Measurements from ENCODE around the gene RDH14.

RDH14 gene

DNA sequence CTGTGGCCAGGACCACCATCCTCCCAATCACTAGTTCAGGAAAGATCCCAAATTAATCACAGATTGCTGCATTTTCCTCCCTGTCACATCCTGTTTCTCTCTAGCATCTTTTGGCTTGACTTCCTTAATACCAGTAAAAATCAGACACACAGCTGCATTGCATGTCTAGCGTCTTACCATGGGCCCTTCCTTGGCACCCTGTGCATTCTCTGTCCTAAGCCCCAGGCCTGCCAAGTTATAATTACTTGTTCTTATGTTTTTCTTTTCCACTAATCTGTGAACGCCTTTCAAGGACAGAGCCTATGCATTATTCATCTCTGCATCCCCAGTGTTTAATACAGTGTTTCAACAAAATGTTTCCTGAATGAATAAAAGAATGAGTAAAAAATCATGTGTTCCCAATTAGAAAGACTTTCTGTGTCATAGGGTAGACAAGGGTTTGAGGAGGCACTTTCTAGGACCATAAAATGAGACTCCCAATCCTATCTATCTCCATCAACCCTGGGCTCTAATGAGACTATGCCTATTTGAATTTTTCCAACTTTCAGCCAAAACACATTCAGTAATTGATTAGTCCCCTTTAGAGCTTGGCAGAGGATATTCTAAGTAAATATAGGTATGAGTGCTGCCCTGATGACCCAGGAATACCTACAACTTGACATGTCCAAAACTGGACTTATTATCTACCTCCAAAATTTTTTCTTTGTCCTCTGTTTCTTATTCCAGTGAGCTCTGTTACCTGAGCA, 39.2 kb upstream of the RDH14 start:
- TF ChIP-seq, protein P1, sequence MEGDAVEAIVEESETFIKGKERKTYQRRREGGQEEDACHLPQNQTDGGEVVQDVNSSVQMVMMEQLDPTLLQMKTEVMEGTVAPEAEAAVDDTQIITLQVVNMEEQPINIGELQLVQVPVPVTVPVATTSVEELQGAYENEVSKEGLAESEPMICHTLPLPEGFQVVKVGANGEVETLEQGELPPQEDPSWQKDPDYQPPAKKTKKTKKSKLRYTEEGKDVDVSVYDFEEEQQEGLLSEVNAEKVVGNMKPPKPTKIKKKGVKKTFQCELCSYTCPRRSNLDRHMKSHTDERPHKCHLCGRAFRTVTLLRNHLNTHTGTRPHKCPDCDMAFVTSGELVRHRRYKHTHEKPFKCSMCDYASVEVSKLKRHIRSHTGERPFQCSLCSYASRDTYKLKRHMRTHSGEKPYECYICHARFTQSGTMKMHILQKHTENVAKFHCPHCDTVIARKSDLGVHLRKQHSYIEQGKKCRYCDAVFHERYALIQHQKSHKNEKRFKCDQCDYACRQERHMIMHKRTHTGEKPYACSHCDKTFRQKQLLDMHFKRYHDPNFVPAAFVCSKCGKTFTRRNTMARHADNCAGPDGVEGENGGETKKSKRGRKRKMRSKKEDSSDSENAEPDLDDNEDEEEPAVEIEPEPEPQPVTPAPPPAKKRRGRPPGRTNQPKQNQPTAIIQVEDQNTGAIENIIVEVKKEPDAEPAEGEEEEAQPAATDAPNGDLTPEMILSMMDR (IDR thresholded peaks at IDR 0.05; ENCODE audit: low read depth, low read length) = no peak
- peak; percentile 92 for DNase-seq (ENCODE audit: extremely low read depth, low read depth)

GRCh38 chr2:18598848-18599484, 38.5 kb upstream of the RDH14 start:
- no peak for DNase-seq (ENCODE audit: extremely low read depth, low read depth)
- TF ChIP-seq, protein P1 (IDR thresholded peaks at IDR 0.05; ENCODE audit: low read depth, low read length) = no peak

DNA sequence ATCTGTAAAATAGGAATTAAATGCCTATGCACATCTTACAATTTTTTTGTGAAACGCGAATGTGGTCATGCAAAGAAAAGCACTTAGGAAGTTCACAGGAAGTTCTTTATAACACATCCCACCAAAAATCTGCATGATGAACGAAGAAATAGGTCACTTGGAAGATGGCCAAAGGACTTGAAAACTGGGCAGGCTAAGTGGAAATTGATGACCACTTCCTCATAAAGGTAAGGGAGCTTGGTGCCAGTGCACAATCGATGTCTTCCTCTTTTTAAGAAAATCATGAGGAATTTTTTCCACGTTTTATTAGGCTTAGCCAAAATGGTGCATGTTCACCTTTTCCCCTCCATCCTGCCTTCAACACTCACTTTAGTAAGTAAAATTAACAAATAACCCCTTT, 37.2 kb upstream of the RDH14 start:
- TF ChIP-seq, protein P1 (IDR thresholded peaks at IDR 0.05; ENCODE audit: low read depth, low read length) = no peak
- DNase-seq (ENCODE audit: extremely low read depth, low read depth) = no peak

- TF ChIP-seq, protein P1 (IDR thresholded peaks at IDR 0.05; ENCODE audit: low read depth, low read length) = no peak
- DNase-seq (ENCODE audit: extremely low read depth, low read depth) = no peak
Observed at GRCh38 chr2:18596993-18597392, 36.5 kb upstream of the RDH14 start.

DNA sequence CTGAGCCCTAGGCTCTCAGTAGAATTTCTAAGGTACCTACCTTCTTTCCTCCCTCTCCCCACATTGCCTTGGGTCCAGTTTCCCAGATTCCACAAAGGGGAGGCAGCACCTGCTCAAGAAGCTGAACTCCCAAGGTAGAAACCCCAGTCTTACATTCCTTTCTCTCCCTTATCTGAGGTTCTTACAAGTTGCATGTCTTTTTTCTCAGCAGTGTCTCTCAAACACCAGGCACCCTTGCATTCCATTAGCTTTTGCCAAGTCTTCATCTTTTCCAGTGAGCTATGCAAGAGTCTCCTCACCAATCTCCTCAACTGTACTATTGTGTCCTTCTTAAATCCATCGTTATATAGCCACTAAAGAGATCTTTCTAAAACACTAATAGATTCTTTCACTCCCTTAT, 33.0 kb upstream of the RDH14 start:
- no peak for DNase-seq (ENCODE audit: extremely low read depth, low read depth)
- TF ChIP-seq, protein P1 (IDR thresholded peaks at IDR 0.05; ENCODE audit: low read depth, low read length) = no peak

- TF ChIP-seq, protein P1 (IDR thresholded peaks at IDR 0.05; ENCODE audit: low read depth, low read length) = no peak
- DNase-seq (ENCODE audit: extremely low read depth, low read depth) = no peak
Observed at GRCh38 chr2:18592372-18592771, 31.9 kb upstream of the RDH14 start.

DNA sequence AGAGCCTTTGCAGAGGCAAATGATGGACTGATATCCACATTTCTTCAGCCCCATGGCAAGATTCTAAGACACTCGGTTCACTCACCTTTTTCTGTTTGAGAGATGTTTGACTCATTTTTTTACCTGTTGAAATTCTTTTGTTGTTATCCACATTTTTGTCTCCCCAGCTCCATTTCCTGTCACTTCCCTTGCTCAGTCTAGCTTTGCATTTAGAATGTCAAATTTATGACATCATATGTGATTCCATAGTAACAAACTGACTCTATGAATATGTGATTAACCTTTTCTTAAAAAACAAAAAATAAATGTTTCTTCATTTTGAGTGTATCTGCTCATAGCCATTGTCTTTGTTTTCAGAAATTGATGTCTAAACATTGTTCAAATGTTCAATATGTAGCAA, 28.9 kb upstream of the RDH14 start, which contains the start of gene NT5C1B:
TSS of gene NT5C1B (minus strand) at position 216 of the 400 bp plus-strand sequence. CDS start at position 115, 101 bp downstream.
- DNase-seq (ENCODE audit: extremely low read depth, low read depth) = no peak
- TF ChIP-seq, protein P1 (IDR thresholded peaks at IDR 0.05; ENCODE audit: low read depth, low read length) = no peak
